Measurements from ENCODE around the gene UBLCP1. TPM values are rescaled to one million over a fixed set of nuclear protein-coding genes. Genes with fewer than 3 reads are reported as not detected.

The UBLCP1 gene
- total and polyA plus RNA-seq, 2 of the 8 experiments (the other 6 are each of a cell fraction or from before 2014, with no cell fraction given), result 13.0 to 40.9 TPM

GRCh38 chr5:159304961-159305595, 42.0 kb downstream of the UBLCP1 start (continued):
- TF ChIP-seq SIX5 (IDR thresholded peaks at IDR 0.05; ENCODE audit: low read depth, low read length) (no peak), SRF (IDR thresholded peaks at IDR 0.05; ENCODE audit: low read depth, low read length) (no peak), ATF2 (IDR thresholded peaks at IDR 0.05; ENCODE audit: low read length) (no peak), POLR2AphosphoS5 (IDR thresholded peaks at IDR 0.05; ENCODE audit: low read depth, low read length) (no peak)

Data from H1 (cell line).